ENCODE results near the gene RAB22A.

RAB22A gene

DNA sequence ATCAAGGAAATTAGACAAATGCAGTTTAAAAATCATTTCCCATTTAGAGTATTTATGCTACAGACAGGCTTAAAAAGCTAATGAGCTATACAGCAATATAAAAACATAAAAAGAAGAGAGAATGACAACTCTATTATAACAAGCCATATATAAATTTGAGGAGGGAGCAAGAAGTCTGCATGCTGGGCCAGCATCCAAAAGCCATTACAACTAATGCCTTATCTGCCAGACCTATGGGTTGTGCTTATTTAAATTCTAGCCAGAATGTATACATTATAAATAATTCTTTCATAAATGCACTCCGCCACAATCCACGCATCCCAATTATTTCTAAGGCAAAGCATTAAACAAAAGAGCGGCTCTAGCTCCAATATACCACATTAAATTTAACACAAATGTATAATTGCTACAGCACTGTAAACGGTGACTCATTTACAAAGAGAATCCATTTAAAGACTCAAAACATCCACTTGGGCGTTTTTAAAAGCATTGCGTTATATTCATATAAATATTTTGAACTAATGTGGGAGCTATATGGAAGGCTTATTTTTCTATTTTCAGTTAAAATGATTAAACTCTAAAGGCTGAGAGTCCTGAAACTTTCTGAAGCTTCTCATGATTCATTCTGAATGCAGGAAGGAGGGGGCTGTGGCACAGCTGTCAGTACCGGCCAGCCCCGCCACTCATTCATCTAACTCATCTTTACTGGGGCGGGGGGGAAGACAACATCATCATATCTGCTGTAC, 37.7 kb upstream of the RAB22A start:
- TF ChIP-seq RARB (CRISPR knock-in tag; IDR thresholded peaks at IDR 0.05) (no peak), TCF4 (CRISPR knock-in tag; IDR thresholded peaks at IDR 0.05; ENCODE audit: borderline replicate concordance) (peak; percentile 11; the same call in 1 of the 2 replicates), ZNF565 (CRISPR knock-in tag; conservative IDR thresholded peaks at IDR 0.05; ENCODE audit: low read depth) (no peak)
- TF ChIP-seq, protein P1, sequence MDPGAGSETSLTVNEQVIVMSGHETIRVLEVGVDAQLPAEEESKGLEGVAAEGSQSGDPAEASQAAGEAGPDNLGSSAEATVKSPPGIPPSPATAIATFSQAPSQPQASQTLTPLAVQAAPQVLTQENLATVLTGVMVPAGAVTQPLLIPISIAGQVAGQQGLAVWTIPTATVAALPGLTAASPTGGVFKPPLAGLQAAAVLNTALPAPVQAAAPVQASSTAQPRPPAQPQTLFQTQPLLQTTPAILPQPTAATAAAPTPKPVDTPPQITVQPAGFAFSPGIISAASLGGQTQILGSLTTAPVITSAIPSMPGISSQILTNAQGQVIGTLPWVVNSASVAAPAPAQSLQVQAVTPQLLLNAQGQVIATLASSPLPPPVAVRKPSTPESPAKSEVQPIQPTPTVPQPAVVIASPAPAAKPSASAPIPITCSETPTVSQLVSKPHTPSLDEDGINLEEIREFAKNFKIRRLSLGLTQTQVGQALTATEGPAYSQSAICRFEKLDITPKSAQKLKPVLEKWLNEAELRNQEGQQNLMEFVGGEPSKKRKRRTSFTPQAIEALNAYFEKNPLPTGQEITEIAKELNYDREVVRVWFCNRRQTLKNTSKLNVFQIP (CRISPR knock-in tag; IDR thresholded peaks at IDR 0.05; ENCODE audit: borderline replicate concordance, low read depth) = no peak
- TF ChIP-seq, protein P2, sequence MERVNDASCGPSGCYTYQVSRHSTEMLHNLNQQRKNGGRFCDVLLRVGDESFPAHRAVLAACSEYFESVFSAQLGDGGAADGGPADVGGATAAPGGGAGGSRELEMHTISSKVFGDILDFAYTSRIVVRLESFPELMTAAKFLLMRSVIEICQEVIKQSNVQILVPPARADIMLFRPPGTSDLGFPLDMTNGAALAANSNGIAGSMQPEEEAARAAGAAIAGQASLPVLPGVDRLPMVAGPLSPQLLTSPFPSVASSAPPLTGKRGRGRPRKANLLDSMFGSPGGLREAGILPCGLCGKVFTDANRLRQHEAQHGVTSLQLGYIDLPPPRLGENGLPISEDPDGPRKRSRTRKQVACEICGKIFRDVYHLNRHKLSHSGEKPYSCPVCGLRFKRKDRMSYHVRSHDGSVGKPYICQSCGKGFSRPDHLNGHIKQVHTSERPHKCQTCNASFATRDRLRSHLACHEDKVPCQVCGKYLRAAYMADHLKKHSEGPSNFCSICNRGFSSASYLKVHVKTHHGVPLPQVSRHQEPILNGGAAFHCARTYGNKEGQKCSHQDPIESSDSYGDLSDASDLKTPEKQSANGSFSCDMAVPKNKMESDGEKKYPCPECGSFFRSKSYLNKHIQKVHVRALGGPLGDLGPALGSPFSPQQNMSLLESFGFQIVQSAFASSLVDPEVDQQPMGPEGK (CRISPR knock-in tag; IDR thresholded peaks at IDR 0.05; ENCODE audit: borderline replicate concordance) = peak; percentile 87; the same call in 1 of the 2 replicates
- ATAC-seq = peak; percentile 83

DNA sequence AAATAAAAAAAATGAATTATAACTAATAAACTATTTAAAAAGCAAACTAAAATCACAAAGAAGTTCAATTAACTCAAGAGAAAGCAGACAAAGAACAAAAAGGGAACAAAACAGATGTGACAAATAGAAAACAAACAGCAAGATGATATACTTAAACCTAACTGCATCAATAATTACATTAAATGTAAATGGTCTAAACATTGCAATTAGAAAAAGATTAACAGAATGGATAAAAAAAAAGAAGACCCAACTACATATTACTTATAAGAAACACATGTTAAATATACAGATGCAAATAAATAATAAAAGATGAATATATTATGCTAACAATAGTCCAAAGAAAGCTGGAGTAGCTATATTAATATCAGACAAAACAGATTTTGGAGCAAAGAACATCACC, 35.1 kb upstream of the RAB22A start:
- ATAC-seq = no peak
- TF ChIP-seq CSDC2 (CRISPR knock-in tag; IDR thresholded peaks at IDR 0.05) (no peak), ISL1 (CRISPR knock-in tag; IDR thresholded peaks at IDR 0.05) (no peak), ZC3H10 (CRISPR knock-in tag; IDR thresholded peaks at IDR 0.05) (no peak), GLIS3 (CRISPR knock-in tag; IDR thresholded peaks at IDR 0.05) (no peak), ZFP30 (CRISPR knock-in tag; IDR thresholded peaks at IDR 0.05) (no peak), OSR1 (CRISPR knock-in tag; IDR thresholded peaks at IDR 0.05) (no peak), ESRRG (CRISPR knock-in tag; IDR thresholded peaks at IDR 0.05) (no peak)

DNA sequence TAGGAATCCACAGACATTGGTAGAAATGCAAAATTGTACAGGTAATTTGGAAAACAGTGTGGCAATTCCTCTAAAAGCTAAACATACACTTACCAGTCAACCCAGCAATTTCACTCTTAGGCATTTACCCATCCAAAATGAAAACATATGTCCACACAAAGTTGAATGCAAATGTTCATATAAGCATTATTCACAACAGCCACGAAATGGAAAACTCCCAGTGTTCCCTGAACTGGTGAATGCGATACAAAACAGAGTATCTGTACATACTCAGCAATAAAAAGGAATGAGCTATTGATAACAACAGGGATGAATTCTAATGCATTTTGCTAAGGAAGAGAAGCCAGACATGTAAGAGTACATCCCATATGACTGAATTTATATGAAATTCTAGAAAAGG, 32.4 kb upstream of the RAB22A start:
- TF ChIP-seq ZNF565 (CRISPR knock-in tag; conservative IDR thresholded peaks at IDR 0.05; ENCODE audit: low read depth) = no peak
- TF ChIP-seq OSR1 (CRISPR knock-in tag; IDR thresholded peaks at IDR 0.05) = no peak
- TF ChIP-seq CSDC2 (CRISPR knock-in tag; IDR thresholded peaks at IDR 0.05) = no peak
- TF ChIP-seq, protein P3, sequence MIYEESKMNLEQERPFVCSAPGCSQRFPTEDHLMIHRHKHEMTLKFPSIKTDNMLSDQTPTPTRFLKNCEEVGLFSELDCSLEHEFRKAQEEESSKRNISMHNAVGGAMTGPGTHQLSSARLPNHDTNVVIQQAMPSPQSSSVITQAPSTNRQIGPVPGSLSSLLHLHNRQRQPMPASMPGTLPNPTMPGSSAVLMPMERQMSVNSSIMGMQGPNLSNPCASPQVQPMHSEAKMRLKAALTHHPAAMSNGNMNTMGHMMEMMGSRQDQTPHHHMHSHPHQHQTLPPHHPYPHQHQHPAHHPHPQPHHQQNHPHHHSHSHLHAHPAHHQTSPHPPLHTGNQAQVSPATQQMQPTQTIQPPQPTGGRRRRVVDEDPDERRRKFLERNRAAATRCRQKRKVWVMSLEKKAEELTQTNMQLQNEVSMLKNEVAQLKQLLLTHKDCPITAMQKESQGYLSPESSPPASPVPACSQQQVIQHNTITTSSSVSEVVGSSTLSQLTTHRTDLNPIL (CRISPR knock-in tag; IDR thresholded peaks at IDR 0.05; ENCODE audit: low read depth) = no peak
- no peak for TF ChIP-seq ZNF70 (CRISPR knock-in tag; IDR thresholded peaks at IDR 0.05)
- no peak for TF ChIP-seq TOX (CRISPR knock-in tag; IDR thresholded peaks at IDR 0.05; ENCODE audit: borderline replicate concordance)
- TF ChIP-seq, protein P4, sequence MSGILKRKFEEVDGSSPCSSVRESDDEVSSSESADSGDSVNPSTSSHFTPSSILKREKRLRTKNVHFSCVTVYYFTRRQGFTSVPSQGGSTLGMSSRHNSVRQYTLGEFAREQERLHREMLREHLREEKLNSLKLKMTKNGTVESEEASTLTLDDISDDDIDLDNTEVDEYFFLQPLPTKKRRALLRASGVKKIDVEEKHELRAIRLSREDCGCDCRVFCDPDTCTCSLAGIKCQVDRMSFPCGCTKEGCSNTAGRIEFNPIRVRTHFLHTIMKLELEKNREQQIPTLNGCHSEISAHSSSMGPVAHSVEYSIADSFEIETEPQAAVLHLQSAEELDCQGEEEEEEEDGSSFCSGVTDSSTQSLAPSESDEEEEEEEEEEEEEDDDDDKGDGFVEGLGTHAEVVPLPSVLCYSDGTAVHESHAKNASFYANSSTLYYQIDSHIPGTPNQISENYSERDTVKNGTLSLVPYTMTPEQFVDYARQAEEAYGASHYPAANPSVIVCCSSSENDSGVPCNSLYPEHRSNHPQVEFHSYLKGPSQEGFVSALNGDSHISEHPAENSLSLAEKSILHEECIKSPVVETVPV (CRISPR knock-in tag; IDR thresholded peaks at IDR 0.05) = no peak
- no peak for TF ChIP-seq ESRRG (CRISPR knock-in tag; IDR thresholded peaks at IDR 0.05)
- TF ChIP-seq, protein P2 (CRISPR knock-in tag; IDR thresholded peaks at IDR 0.05; ENCODE audit: borderline replicate concordance) = no peak
- ATAC-seq = no peak

DNA sequence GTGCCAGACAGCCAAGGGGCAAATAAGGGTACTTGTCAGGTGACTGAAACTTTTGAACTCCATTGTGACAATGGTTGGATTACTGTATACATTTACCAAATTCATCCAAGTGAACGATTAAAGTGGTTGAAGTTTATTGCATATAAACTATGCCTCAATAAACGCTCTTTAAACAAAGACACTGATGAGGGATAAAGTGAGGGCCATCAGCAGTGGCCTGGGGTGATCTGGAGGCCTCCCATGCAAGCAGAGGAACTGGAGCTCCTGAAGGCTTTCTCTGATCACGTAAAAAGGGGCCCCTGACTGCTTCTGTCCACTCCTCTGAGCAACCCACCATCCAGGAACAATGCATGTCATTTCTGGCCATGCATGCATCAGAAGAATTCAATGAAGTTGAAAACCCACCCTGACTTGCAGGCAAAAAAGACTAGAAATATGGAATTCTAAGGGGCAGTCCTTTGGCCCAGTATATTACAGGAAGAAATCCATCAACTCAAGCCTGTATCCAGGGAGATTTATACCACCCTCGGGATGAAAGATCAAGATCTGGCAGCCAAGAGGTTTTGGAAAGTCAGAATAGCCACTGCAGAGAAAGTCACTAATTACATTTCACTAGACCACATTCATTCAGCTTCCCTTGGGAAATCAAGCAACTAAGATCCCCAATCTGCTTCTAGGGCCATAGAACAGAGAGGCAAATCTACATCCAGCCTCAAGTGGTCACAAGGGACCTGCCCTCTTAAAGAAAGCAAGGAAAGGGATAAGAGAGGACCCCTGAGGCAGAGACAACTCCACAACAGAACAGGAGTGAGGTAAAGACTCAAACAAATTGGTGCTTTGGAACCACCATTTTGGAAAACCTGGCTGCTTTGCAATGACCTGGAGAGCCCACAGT, 31.7 kb upstream of the RAB22A start:
- peak; percentile 71 for ATAC-seq
- TF ChIP-seq SNAI2 (CRISPR knock-in tag; IDR thresholded peaks at IDR 0.05) (peak; percentile 26; the same call in 1 of the 2 replicates), ISL1 (CRISPR knock-in tag; IDR thresholded peaks at IDR 0.05) (peak; percentile 53; the same call in 1 of the 2 replicates), CSDC2 (CRISPR knock-in tag; IDR thresholded peaks at IDR 0.05) (0 out of 2 replicates have a peak, but pooled peaks have one; percentile 25), ZFP3 (CRISPR knock-in tag; IDR thresholded peaks at IDR 0.05) (0 out of 2 replicates have a peak, but pooled peaks have one; percentile 33)
- TF ChIP-seq, protein P4 (CRISPR knock-in tag; IDR thresholded peaks at IDR 0.05) = no peak
- TF ChIP-seq, protein P1 (CRISPR knock-in tag; IDR thresholded peaks at IDR 0.05; ENCODE audit: borderline replicate concordance, low read depth) = no peak

Measured in SK-N-SH treated with all-trans-retinoic acid at 6 μM for 48 hours (cell line).